ENCODE data around the gene CBX4.

CBX4 gene

DNA sequence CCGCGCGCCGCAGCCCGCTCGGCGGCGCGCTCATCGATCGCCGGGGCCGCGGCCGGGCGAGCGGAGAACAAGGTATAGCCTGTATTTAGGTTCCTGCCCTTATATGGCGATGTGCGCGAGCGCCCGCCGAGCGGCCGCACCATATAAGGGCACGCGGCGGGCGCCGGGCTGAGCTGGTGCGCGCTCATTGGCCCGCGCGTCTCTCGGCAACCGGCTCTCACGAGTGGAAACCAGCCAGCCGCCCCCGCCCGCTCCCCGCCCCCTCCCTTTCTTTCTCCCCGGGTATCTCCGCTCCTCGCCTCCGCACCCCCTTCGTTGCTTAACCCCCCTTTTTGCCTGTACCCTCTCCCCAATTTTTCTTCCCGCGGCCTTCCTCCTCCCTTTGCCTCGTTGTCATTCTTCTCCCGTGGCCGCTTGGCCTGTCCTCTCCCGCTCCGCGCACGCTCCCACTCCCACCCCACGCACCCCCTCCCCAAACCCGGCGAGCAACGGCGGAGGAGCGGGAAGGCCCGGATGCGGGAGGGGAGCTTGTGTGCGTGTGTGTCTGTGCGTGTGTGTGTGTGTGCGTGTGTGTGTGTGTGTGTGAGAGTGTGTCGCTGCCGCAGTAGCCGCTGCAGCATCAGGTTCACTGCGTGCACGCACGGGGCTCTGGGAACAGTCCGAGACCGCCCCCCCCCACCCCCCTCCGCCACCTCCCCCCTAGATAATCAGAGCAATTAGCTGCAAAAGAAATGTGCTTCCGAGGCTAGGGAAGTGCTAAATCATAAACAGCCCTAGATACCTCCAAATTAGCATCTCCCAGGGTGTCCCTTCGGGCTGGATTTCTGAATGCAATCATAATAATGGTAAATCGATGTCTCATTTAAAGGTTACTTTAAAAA is 28.9 kb downstream of the CBX4 start:
- H3K4me3 ChIP-seq (ENCODE audit: low read length): peak overlapping the region; percentile 0; the same call in 1 of the 2 replicates
- H3K4me1 ChIP-seq (ENCODE audit: control insufficient read depth, insufficient read depth, low read length): peaks cover 19% of the 10 kb centered on the region
- DNase-seq (ENCODE audit: low read depth, low spot score): no peak
- H3K9me3 ChIP-seq (ENCODE audit: control insufficient read depth, insufficient read depth, low read length): no peaks in the 10 kb centered on the region
- WGBS (ENCODE audit: insufficient coverage, insufficient read length): no CpG with 5 or more reads among the region's 79 CpGs
- peaks cover 82% of the 10 kb centered on the region for H3K27me3 ChIP-seq (ENCODE audit: control insufficient read depth, insufficient read depth, low read length)
- no peaks in the 10 kb centered on the region for H3K36me3 ChIP-seq (ENCODE audit: control insufficient read depth, insufficient read depth, low read length)
- no peak overlapping the region for H3K27ac ChIP-seq (ENCODE audit: low read length)

- Histone ChIP-seq H3K9me3 (ENCODE audit: control insufficient read depth, insufficient read depth, low read length) (no peaks in the 10 kb centered on the region), H3K36me3 (ENCODE audit: control insufficient read depth, insufficient read depth, low read length) (no peaks in the 10 kb centered on the region), H3K27ac (ENCODE audit: low read length) (no peak overlapping the region), H3K4me1 (ENCODE audit: control insufficient read depth, insufficient read depth, low read length) (peaks cover 18% of the 10 kb centered on the region), H3K27me3 (ENCODE audit: control insufficient read depth, insufficient read depth, low read length) (peaks cover 83% of the 10 kb centered on the region), H3K4me3 (ENCODE audit: low read length) (peak overlapping the region; percentile 8; the same call in 1 of the 2 replicates)
- no CpG with 5 or more reads among the region's 40 CpGs for WGBS (ENCODE audit: insufficient coverage, insufficient read length)
- DNase-seq (ENCODE audit: low read depth, low spot score): no peak
Measured at GRCh38 chr17:79809530-79810129, 29.6 kb downstream of the CBX4 start.

GRCh38 chr17:79808763-79809529 is 30.3 kb downstream of the CBX4 start:
- H3K4me1 ChIP-seq (ENCODE audit: control insufficient read depth, insufficient read depth, low read length): peaks cover 15% of the 10 kb centered on the region
- no peak overlapping the region for H3K4me3 ChIP-seq (ENCODE audit: low read length)
- H3K27me3 ChIP-seq (ENCODE audit: control insufficient read depth, insufficient read depth, low read length): peaks cover 83% of the 10 kb centered on the region
- no peaks in the 10 kb centered on the region for H3K36me3 ChIP-seq (ENCODE audit: control insufficient read depth, insufficient read depth, low read length)
- no CpG with 5 or more reads among the region's 20 CpGs for WGBS (ENCODE audit: insufficient coverage, insufficient read length)
- DNase-seq (ENCODE audit: low read depth, low spot score): no peak
- H3K27ac ChIP-seq (ENCODE audit: low read length): no peak overlapping the region
- H3K9me3 ChIP-seq (ENCODE audit: control insufficient read depth, insufficient read depth, low read length): no peaks in the 10 kb centered on the region

DNA sequence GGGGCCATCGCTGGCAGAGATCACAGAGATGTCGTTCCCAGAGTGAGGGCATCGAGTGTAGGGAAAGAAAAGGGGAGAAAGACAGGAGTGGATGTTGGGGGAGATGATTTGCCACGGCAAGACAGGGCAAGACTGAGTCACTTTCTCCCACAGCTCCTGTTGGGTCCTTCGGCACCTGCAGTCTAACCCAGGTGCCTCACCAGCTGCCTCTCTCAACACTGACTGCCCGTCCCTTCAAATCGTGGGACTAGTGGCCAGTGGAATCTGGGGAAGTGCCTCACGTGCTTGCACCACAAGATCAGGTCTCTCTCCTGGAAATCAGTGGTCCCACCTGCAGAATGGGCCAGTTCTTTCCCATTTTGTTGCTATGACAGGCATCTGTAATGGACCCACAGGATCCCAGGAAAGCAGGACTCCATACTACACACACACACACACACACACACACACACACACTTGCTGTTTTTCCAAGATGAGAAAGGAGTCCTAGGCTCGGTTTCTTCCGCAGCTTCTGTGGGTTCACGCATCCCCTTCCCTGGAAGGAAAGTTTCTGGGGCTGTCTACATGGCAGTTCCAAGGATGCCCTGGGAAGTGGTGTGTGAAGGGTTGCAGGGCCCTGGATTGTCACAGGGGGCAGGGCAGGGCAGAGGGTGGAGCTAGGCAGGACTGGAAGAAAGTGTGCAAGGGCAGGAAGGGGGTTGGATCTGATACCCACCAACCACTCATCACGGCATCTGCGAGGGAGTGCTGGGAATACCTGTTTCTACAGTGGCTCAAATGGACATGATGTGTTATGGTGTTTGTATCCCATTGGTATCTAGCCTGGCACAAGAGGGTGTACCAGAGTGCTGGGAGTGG is 32.1 kb downstream of the CBX4 start:
- Histone ChIP-seq H3K4me1 (ENCODE audit: control insufficient read depth, insufficient read depth, low read length) (peaks cover 17% of the 10 kb centered on the region), H3K27ac (ENCODE audit: low read length) (no peak overlapping the region), H3K4me3 (ENCODE audit: low read length) (no peak overlapping the region), H3K36me3 (ENCODE audit: control insufficient read depth, insufficient read depth, low read length) (no peaks in the 10 kb centered on the region), H3K9me3 (ENCODE audit: control insufficient read depth, insufficient read depth, low read length) (no peaks in the 10 kb centered on the region), H3K27me3 (ENCODE audit: control insufficient read depth, insufficient read depth, low read length) (peaks cover 89% of the 10 kb centered on the region)
- no peak for DNase-seq (ENCODE audit: low read depth, low spot score)
- WGBS (ENCODE audit: insufficient coverage, insufficient read length): no CpG with 5 or more reads among the region's 13 CpGs

DNA sequence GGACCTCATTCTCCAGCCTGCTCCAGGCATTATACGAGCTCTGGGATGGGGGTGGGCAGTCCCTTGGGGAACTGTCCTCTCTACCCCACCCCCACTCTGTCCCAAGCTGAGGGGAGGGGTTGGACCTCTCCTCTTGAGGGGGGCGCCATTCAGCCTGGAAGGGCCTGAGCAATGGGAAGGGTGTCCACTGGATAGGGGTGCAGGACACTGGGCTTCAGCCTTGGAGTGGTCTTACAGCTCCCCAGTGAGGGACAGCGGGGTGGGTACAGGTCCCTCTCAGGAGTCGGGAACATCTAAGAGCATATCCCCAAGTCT is 32.8 kb downstream of the CBX4 start:
- no peak for DNase-seq (ENCODE audit: low read depth, low spot score)
- no CpG with 5 or more reads among the region's 4 CpGs for WGBS (ENCODE audit: insufficient coverage, insufficient read length)
- H3K27me3 ChIP-seq (ENCODE audit: control insufficient read depth, insufficient read depth, low read length): peaks cover 89% of the 10 kb centered on the region
- H3K36me3 ChIP-seq (ENCODE audit: control insufficient read depth, insufficient read depth, low read length): no peaks in the 10 kb centered on the region
- peaks cover 17% of the 10 kb centered on the region for H3K4me1 ChIP-seq (ENCODE audit: control insufficient read depth, insufficient read depth, low read length)
- H3K4me3 ChIP-seq (ENCODE audit: low read length): no peak overlapping the region
- no peaks in the 10 kb centered on the region for H3K9me3 ChIP-seq (ENCODE audit: control insufficient read depth, insufficient read depth, low read length)
- no peak overlapping the region for H3K27ac ChIP-seq (ENCODE audit: low read length)

DNA sequence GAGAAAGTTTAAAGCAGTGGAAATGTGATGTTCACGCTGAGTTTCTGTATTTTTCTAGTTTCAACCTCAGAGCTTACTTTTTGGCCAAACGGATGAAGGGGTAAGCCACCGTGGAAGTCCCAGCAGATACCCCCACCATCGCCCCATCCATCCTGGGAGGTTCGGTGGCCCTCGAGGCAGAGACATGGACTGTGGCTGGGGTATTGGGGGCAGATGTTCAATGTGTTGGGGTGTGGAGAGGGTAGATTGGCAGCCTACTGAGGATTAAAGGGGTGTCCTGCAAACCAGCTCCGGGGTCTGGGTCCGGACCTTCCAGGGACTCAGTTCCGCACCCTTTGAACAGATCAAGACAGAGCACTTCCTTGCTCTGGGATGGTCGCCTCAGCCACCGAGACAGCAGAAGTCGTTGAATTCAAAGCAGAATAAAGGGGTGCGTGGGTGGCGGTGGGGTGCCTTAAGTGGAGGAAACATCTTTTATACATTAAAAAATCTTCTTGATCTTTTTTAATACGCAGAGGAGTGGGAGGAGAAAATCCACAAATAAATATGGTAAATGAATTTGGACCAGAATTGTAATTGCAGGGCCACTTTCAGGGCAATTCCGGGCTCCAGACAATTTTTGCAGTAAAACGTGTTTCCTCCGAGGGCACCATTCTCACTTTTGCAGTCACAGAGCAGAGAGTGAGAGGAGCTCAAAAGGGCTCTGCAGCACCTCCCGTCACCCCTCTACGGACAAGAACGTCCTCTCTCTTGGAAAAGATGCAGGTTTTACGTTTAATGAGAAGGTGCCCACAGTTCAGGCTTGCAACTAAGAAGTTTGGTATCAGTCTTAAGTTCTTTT is 34.2 kb downstream of the CBX4 start:
- no peak overlapping the region for H3K4me3 ChIP-seq (ENCODE audit: low read length)
- no peaks in the 10 kb centered on the region for H3K36me3 ChIP-seq (ENCODE audit: control insufficient read depth, insufficient read depth, low read length)
- no peak for DNase-seq (ENCODE audit: low read depth, low spot score)
- H3K27me3 ChIP-seq (ENCODE audit: control insufficient read depth, insufficient read depth, low read length): peaks cover 85% of the 10 kb centered on the region
- H3K4me1 ChIP-seq (ENCODE audit: control insufficient read depth, insufficient read depth, low read length): peaks cover 12% of the 10 kb centered on the region; the same call in 1 of the 2 replicates
- no peak overlapping the region for H3K27ac ChIP-seq (ENCODE audit: low read length)
- no peaks in the 10 kb centered on the region for H3K9me3 ChIP-seq (ENCODE audit: control insufficient read depth, insufficient read depth, low read length)
- no CpG with 5 or more reads among the region's 22 CpGs for WGBS (ENCODE audit: insufficient coverage, insufficient read length)

- no peak for DNase-seq (ENCODE audit: low read depth, low spot score)
- Histone ChIP-seq H3K4me3 (ENCODE audit: low read length) (no peak overlapping the region), H3K27ac (ENCODE audit: low read length) (no peak overlapping the region)
Measured at GRCh38 chr17:79803997-79804855, 35.0 kb downstream of the CBX4 start.

GRCh38 chr17:79803421-79803996 is 35.7 kb downstream of the CBX4 start:
- Histone ChIP-seq H3K36me3 (ENCODE audit: control insufficient read depth, insufficient read depth, low read length) (no peaks in the 10 kb centered on the region), H3K4me3 (ENCODE audit: low read length) (no peak overlapping the region), H3K4me1 (ENCODE audit: control insufficient read depth, insufficient read depth, low read length) (peaks cover 10% of the 10 kb centered on the region), H3K9me3 (ENCODE audit: control insufficient read depth, insufficient read depth, low read length) (no peaks in the 10 kb centered on the region), H3K27me3 (ENCODE audit: control insufficient read depth, insufficient read depth, low read length) (peaks cover 90% of the 10 kb centered on the region), H3K27ac (ENCODE audit: low read length) (no peak overlapping the region)
- DNase-seq (ENCODE audit: low read depth, low spot score): no peak
- WGBS (ENCODE audit: insufficient coverage, insufficient read length): no CpG with 5 or more reads among the region's 31 CpGs

More at GRCh38 chr17:79803997-79804855, 35.0 kb downstream of the CBX4 start:
- Histone ChIP-seq H3K4me1 (ENCODE audit: control insufficient read depth, insufficient read depth, low read length) (peaks cover 10% of the 10 kb centered on the region; the same call in 1 of the 2 replicates), H3K9me3 (ENCODE audit: control insufficient read depth, insufficient read depth, low read length) (no peaks in the 10 kb centered on the region), H3K27me3 (ENCODE audit: control insufficient read depth, insufficient read depth, low read length) (peaks cover 90% of the 10 kb centered on the region), H3K36me3 (ENCODE audit: control insufficient read depth, insufficient read depth, low read length) (no peaks in the 10 kb centered on the region)
- no CpG with 5 or more reads among the region's 76 CpGs for WGBS (ENCODE audit: insufficient coverage, insufficient read length)

All from iPS DF 6.9 (cell line).